ENCODE measurements around the gene MXRA8. TPM values are rescaled to one million over a fixed set of nuclear protein-coding genes. Genes with fewer than 3 reads are reported as not detected.

The MXRA8 gene
- total and polyA plus RNA-seq, 9 of the 15 experiments (the other 6 are each of a cell fraction or from before 2014, with no cell fraction given): 0.66 to 11.3 (median 6.3) TPM

- TF ChIP-seq, protein P1, sequence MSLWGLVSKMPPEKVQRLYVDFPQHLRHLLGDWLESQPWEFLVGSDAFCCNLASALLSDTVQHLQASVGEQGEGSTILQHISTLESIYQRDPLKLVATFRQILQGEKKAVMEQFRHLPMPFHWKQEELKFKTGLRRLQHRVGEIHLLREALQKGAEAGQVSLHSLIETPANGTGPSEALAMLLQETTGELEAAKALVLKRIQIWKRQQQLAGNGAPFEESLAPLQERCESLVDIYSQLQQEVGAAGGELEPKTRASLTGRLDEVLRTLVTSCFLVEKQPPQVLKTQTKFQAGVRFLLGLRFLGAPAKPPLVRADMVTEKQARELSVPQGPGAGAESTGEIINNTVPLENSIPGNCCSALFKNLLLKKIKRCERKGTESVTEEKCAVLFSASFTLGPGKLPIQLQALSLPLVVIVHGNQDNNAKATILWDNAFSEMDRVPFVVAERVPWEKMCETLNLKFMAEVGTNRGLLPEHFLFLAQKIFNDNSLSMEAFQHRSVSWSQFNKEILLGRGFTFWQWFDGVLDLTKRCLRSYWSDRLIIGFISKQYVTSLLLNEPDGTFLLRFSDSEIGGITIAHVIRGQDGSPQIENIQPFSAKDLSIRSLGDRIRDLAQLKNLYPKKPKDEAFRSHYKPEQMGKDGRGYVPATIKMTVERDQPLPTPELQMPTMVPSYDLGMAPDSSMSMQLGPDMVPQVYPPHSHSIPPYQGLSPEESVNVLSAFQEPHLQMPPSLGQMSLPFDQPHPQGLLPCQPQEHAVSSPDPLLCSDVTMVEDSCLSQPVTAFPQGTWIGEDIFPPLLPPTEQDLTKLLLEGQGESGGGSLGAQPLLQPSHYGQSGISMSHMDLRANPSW (CRISPR knock-in tag; IDR thresholded peaks at IDR 0.05): peak; percentile 84; the same call in 1 of the 2 replicates
- TF ChIP-seq NCOR1 (IDR thresholded peaks at IDR 0.05): peak; percentile 48
- no peak for TF ChIP-seq ZSCAN29 (IDR thresholded peaks at IDR 0.05)
- TF ChIP-seq RERE (CRISPR knock-in tag; IDR thresholded peaks at IDR 0.05; ENCODE audit: borderline replicate concordance): no peak
- TF ChIP-seq TEAD1 (CRISPR knock-in tag; IDR thresholded peaks at IDR 0.05): peak in 1 of 2 experiments; percentile 28; a peak in 1 of 4 replicates
- TF ChIP-seq, protein P2, sequence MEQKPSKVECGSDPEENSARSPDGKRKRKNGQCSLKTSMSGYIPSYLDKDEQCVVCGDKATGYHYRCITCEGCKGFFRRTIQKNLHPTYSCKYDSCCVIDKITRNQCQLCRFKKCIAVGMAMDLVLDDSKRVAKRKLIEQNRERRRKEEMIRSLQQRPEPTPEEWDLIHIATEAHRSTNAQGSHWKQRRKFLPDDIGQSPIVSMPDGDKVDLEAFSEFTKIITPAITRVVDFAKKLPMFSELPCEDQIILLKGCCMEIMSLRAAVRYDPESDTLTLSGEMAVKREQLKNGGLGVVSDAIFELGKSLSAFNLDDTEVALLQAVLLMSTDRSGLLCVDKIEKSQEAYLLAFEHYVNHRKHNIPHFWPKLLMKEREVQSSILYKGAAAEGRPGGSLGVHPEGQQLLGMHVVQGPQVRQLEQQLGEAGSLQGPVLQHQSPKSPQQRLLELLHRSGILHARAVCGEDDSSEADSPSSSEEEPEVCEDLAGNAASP (IDR thresholded peaks at IDR 0.05): no peak
- TF ChIP-seq, protein P3, sequence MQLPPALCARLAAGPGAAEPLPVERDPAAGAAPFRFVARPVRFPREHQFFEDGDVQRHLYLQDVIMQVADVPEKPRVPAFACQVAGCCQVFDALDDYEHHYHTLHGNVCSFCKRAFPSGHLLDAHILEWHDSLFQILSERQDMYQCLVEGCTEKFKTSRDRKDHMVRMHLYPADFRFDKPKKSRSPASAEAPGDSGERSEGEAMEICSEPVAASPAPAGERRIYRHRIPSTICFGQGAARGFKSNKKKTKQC (CRISPR knock-in tag; IDR thresholded peaks at IDR 0.05): peak; percentile 75; the same call in 1 of the 2 replicates
- TF ChIP-seq NR2C1 (IDR thresholded peaks at IDR 0.05): no peak
- TF ChIP-seq NR2C1 (tag; IDR thresholded peaks at IDR 0.05): no peak
- peak; percentile 20; the same call in 1 of the 2 replicates for TF ChIP-seq ATF2 (CRISPR knock-in tag; IDR thresholded peaks at IDR 0.05)
- no peak for TF ChIP-seq NFE2 (IDR thresholded peaks at IDR 0.05; ENCODE audit: low read depth)
- TF ChIP-seq HNRNPH1 (optimal IDR thresholded peaks at IDR 0.05; ENCODE audit: low read depth, low read length): no peak
- TF ChIP-seq ZBTB43 (CRISPR knock-in tag; IDR thresholded peaks at IDR 0.05): peak; percentile 28; the same call in 1 of the 2 replicates
Observed at GRCh38 chr1:1307923-1308755, 50.2 kb downstream of the MXRA8 start, which contains the start of the genes ACAP3 and PUSL1 (continued).
